GM19452 (cell line): ENCODE measurements around the gene BAX.

Experiments
- ATAC-seq: cut with Tn5 transposase; IDR thresholded peaks from one replicate; pipeline ENCODE4 v1.9.1; 2021; ENCODE audit not compliant: unreplicated experiment

Gene BAX

GRCh38 chr19:48982280-48982679 lies 27.6 kb downstream of the BAX start:
- no peak for ATAC-seq

GRCh38 chr19:48985711-48986110 lies 31.0 kb downstream of the BAX start:
- no peak for ATAC-seq

GRCh38 chr19:48986211-48986610 lies 31.5 kb downstream of the BAX start:
- ATAC-seq: no peak

- no peak for ATAC-seq
Measured at GRCh38 chr19:48987323-48987722, 32.6 kb downstream of the BAX start.

- no peak for ATAC-seq
Measured at GRCh38 chr19:48988286-48988685, 33.6 kb downstream of the BAX start.

GRCh38 chr19:48988860-48989259 lies 34.2 kb downstream of the BAX start:
- ATAC-seq: no peak

- no peak for ATAC-seq
Measured at GRCh38 chr19:48989701-48990291, 35.1 kb downstream of the BAX start.

- no peak for ATAC-seq
Measured at GRCh38 chr19:48990400-48990799, 35.7 kb downstream of the BAX start.

GRCh38 chr19:48991011-48991609 lies 36.4 kb downstream of the BAX start:
- ATAC-seq: no peak

GRCh38 chr19:48991873-48992580 lies 37.4 kb downstream of the BAX start:
- no peak for ATAC-seq

- no peak for ATAC-seq
Measured at GRCh38 chr19:48992581-48993174, 38.0 kb downstream of the BAX start.

- peak; percentile 92 for ATAC-seq
Measured at GRCh38 chr19:48993175-48994034, 38.7 kb downstream of the BAX start, which contains the start of the genes GYS1 and RUVBL2. Gene GYS1, minus strand, starts transcription at chr19:48993309. Its CDS starts 197 bp downstream, at chr19:48993112. Gene RUVBL2, plus strand, starts transcription at chr19:48993887. Its CDS starts 25 bp downstream, at chr19:48993912.

GRCh38 chr19:48994035-48994386 lies 39.3 kb downstream of the BAX start:
- ATAC-seq: no peak

- no peak for ATAC-seq
Measured at GRCh38 chr19:48997972-48998371, 43.3 kb downstream of the BAX start.

GRCh38 chr19:48999481-49000325 lies 45.0 kb downstream of the BAX start:
- ATAC-seq: no peak

GRCh38 chr19:49004133-49004532 lies 49.5 kb downstream of the BAX start:
- no peak for ATAC-seq

- no peak for ATAC-seq
Measured at GRCh38 chr19:49004964-49005614, 50.4 kb downstream of the BAX start.

- no peak for ATAC-seq
Measured at GRCh38 chr19:49006905-49007304, 52.2 kb downstream of the BAX start.

GRCh38 chr19:49009828-49010227 lies 55.2 kb downstream of the BAX start:
- ATAC-seq: no peak

GRCh38 chr19:49010453-49010852 lies 55.8 kb downstream of the BAX start:
- no peak for ATAC-seq
